Thyroid gland (tissue), 4 donors: Measurements from ENCODE around the gene LAMA3.

Source experiments
- POLR2A ChIP-seq, 2 donors: fragments of 450-650 bp; IDR thresholded peaks; one replicate each; pipeline ENCODE4 v1.6.1; 2017; ENCODE audit warnings: antibody characterized with exemption in 2 of 2, mild to moderate bottlenecking in 2 of 2, moderate library complexity in 1 of 2
- TF ChIP-seq, protein P1 (sequence below), 6 experiments: fragments of 200-600 bp in 3 of 6; fragments of 450-650 bp in 3 of 6; sonication (generic) in 3 of 6; IDR thresholded peaks; one replicate each; pipeline ENCODE4 v1.5.1; 2016 to 2019; ENCODE audit warnings: antibody characterized with exemption in 6 of 6, mild to moderate bottlenecking in 2 of 6, inconsistent platforms in 1 of 6, moderate library complexity in 1 of 6

DNA sequence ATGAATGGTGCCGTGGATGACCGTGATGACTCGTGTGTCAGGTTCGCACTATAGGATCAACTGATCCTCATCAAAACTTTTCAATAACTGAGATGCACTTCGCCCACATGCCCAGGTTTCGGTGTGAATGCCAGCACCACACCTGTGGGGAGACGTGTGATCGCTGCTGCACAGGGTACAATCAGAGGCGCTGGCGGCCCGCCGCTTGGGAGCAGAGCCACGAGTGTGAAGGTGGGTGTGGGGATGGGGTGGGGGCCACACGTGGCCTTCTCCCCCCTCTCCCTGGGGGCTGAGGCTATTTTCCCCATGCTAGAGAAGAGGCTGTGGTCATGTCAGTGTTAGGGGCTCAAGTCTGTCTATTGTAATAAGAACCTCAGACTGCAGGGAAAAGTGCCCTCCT is 69.0 kb downstream of the LAMA3 start:
- no peak for TF ChIP-seq POLR2A (IDR thresholded peaks at IDR 0.05)
- TF ChIP-seq, protein P1, sequence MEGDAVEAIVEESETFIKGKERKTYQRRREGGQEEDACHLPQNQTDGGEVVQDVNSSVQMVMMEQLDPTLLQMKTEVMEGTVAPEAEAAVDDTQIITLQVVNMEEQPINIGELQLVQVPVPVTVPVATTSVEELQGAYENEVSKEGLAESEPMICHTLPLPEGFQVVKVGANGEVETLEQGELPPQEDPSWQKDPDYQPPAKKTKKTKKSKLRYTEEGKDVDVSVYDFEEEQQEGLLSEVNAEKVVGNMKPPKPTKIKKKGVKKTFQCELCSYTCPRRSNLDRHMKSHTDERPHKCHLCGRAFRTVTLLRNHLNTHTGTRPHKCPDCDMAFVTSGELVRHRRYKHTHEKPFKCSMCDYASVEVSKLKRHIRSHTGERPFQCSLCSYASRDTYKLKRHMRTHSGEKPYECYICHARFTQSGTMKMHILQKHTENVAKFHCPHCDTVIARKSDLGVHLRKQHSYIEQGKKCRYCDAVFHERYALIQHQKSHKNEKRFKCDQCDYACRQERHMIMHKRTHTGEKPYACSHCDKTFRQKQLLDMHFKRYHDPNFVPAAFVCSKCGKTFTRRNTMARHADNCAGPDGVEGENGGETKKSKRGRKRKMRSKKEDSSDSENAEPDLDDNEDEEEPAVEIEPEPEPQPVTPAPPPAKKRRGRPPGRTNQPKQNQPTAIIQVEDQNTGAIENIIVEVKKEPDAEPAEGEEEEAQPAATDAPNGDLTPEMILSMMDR (IDR thresholded peaks at IDR 0.05), result no peak
